Measurements from ENCODE around the gene KIAA1755.

GRCh38 chr20:38217791-38218565 is 42.6 kb downstream of the KIAA1755 start:
- TF ChIP-seq POLR2A (IDR thresholded peaks at IDR 0.05), result no peak
- TF ChIP-seq, protein P1, sequence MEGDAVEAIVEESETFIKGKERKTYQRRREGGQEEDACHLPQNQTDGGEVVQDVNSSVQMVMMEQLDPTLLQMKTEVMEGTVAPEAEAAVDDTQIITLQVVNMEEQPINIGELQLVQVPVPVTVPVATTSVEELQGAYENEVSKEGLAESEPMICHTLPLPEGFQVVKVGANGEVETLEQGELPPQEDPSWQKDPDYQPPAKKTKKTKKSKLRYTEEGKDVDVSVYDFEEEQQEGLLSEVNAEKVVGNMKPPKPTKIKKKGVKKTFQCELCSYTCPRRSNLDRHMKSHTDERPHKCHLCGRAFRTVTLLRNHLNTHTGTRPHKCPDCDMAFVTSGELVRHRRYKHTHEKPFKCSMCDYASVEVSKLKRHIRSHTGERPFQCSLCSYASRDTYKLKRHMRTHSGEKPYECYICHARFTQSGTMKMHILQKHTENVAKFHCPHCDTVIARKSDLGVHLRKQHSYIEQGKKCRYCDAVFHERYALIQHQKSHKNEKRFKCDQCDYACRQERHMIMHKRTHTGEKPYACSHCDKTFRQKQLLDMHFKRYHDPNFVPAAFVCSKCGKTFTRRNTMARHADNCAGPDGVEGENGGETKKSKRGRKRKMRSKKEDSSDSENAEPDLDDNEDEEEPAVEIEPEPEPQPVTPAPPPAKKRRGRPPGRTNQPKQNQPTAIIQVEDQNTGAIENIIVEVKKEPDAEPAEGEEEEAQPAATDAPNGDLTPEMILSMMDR (IDR thresholded peaks at IDR 0.05), result no peak

Data from body of pancreas (tissue), 4 donors.